ENCODE data around the gene SLC16A3.
A peak's percentile ranks its signal among the peaks of the same experiment; 100 is the strongest.

The SLC16A3 gene

GRCh38 chr17:82228842-82229697 is at the start of gene SLC16A3:
Gene SLC16A3 (plus strand): TSS chr17:82229042. CDS start chr17:82236009, 6,967 bp downstream.
- Histone ChIP-seq H3K4me3 (ENCODE audit: low read depth, low read length) (peak within 1 kb of the TSS; percentile 18), H3K27me3 (ENCODE audit: control insufficient read depth, insufficient read depth, low read length) (no peaks in the 10 kb centered on the region), H3K4me1 (peaks cover 6% of the 10 kb centered on the region), H2AFZ (peak within 1 kb of the TSS; percentile 81), H3K79me2 (no peaks in the 10 kb centered on the region), H3K4me2 (ENCODE audit: low read length) (peak within 1 kb of the TSS; percentile 38), H3K27ac (peak within 1 kb of the TSS; percentile 68), H3K9ac (peak within 1 kb of the TSS; percentile 41), H3K36me3 (ENCODE audit: control insufficient read depth, insufficient read depth, low read length) (no peaks in the 10 kb centered on the region), H3K9me3 (ENCODE audit: control insufficient read depth, low read length) (no peaks in the 10 kb centered on the region)
- TF ChIP-seq, protein P1, sequence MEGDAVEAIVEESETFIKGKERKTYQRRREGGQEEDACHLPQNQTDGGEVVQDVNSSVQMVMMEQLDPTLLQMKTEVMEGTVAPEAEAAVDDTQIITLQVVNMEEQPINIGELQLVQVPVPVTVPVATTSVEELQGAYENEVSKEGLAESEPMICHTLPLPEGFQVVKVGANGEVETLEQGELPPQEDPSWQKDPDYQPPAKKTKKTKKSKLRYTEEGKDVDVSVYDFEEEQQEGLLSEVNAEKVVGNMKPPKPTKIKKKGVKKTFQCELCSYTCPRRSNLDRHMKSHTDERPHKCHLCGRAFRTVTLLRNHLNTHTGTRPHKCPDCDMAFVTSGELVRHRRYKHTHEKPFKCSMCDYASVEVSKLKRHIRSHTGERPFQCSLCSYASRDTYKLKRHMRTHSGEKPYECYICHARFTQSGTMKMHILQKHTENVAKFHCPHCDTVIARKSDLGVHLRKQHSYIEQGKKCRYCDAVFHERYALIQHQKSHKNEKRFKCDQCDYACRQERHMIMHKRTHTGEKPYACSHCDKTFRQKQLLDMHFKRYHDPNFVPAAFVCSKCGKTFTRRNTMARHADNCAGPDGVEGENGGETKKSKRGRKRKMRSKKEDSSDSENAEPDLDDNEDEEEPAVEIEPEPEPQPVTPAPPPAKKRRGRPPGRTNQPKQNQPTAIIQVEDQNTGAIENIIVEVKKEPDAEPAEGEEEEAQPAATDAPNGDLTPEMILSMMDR (IDR thresholded peaks at IDR 0.05) = no peak

- TF ChIP-seq, protein P1 (IDR thresholded peaks at IDR 0.05) = no peak
- Histone ChIP-seq H3K4me1 (peaks cover 55% of the 10 kb centered on the region), H3K36me3 (ENCODE audit: control insufficient read depth, insufficient read depth, low read length) (no peaks in the 10 kb centered on the region), H2AFZ (no peak overlapping the region), H3K27me3 (ENCODE audit: control insufficient read depth, insufficient read depth, low read length) (no peaks in the 10 kb centered on the region), H3K4me2 (ENCODE audit: low read length) (no peak overlapping the region), H3K9me3 (ENCODE audit: control insufficient read depth, low read length) (no peaks in the 10 kb centered on the region), H3K9ac (no peak overlapping the region), H3K4me3 (ENCODE audit: low read depth, low read length) (no peak overlapping the region), H3K27ac (no peak overlapping the region), H3K79me2 (no peaks in the 10 kb centered on the region)
Measured at GRCh38 chr17:82179412-82179811, 49.4 kb upstream of the SLC16A3 start.

- H3K27ac ChIP-seq = no peak overlapping the region
- H3K79me2 ChIP-seq = no peaks in the 10 kb centered on the region
- H3K4me3 ChIP-seq (ENCODE audit: low read depth, low read length) = no peak overlapping the region
- H3K36me3 ChIP-seq (ENCODE audit: control insufficient read depth, insufficient read depth, low read length) = no peaks in the 10 kb centered on the region
- H3K4me1 ChIP-seq = peaks cover 53% of the 10 kb centered on the region
- no peak overlapping the region for H3K9ac ChIP-seq
- H3K9me3 ChIP-seq (ENCODE audit: control insufficient read depth, low read length) = no peaks in the 10 kb centered on the region
- no peak overlapping the region for H3K4me2 ChIP-seq (ENCODE audit: low read length)
- H2AFZ ChIP-seq = no peak overlapping the region
- TF ChIP-seq, protein P1 (IDR thresholded peaks at IDR 0.05) = no peak
- no peaks in the 10 kb centered on the region for H3K27me3 ChIP-seq (ENCODE audit: control insufficient read depth, insufficient read depth, low read length)
Measured at GRCh38 chr17:82179946-82180475, 48.8 kb upstream of the SLC16A3 start.

- TF ChIP-seq, protein P1 (IDR thresholded peaks at IDR 0.05) = no peak
- Histone ChIP-seq H3K9ac (no peak overlapping the region), H3K4me3 (ENCODE audit: low read depth, low read length) (no peak overlapping the region), H3K9me3 (ENCODE audit: control insufficient read depth, low read length) (no peaks in the 10 kb centered on the region), H3K27me3 (ENCODE audit: control insufficient read depth, insufficient read depth, low read length) (no peaks in the 10 kb centered on the region), H3K36me3 (ENCODE audit: control insufficient read depth, insufficient read depth, low read length) (no peaks in the 10 kb centered on the region), H3K27ac (no peak overlapping the region), H3K4me1 (peaks cover 44% of the 10 kb centered on the region), H3K79me2 (no peaks in the 10 kb centered on the region), H3K4me2 (ENCODE audit: low read length) (no peak overlapping the region), H2AFZ (no peak overlapping the region)
Measured at GRCh38 chr17:82180776-82181528, 47.9 kb upstream of the SLC16A3 start.

Data from parathyroid adenoma (tissue), 2 donors.